H1 (cell line): Measurements from ENCODE around the gene IFNGR1. TPM values are rescaled to one million over a fixed set of nuclear protein-coding genes. Genes with fewer than 3 reads are reported as not detected.

Experiments
- CTCF ChIA-PET: fragments of 300-600 bp; sonication (Branson Sonifier 250); formaldehyde crosslinking; loops from one replicate; lab custom pipeline; 2021; ENCODE audit not compliant: partially characterized antibody; lab: Charles Lee
- POLR2A ChIA-PET: fragments of 300-600 bp; sonication (Branson Sonifier 250); formaldehyde crosslinking; loops from one replicate; lab custom pipeline; 2021; ENCODE audit warnings: inconsistent platforms; ENCODE audit not compliant: partially characterized antibody; lab: Charles Lee
- DNase-seq, 2 experiments: peaks; one replicate each; pipeline versions ENCODE4 v3.0.0 to v3.0.0-alpha.2; 2010 to 2022; ENCODE audit warnings: low spot score in 2 of 2, low read depth in 1 of 2, mixed read lengths in 1 of 2
- FAIRE-seq: peaks from 2 replicates; lab custom pipeline; 2011; peaks lifted over from hg19 to GRCh38; lab: Jason Lieb, UNC
- H2AFZ ChIP-seq: 2 replicates; pipeline ENCODE4 v1.8.1; 2012; ENCODE audit warnings: low read length, inconsistent platforms
- H2AK5ac ChIP-seq: 2 replicates; pipeline ENCODE4 v1.6.1; 2013; ENCODE audit warnings: low read depth, low read length
- H2BK120ac ChIP-seq: replicated peaks from 2 replicates; pipeline ENCODE3; 2013; ENCODE audit warnings: low read depth, low read length, inconsistent platforms
- H2BK12ac ChIP-seq: 2 replicates; pipeline ENCODE4 v1.6.1; 2013; ENCODE audit warnings: low read depth, low read length
- H2BK15ac ChIP-seq: 2 replicates; pipeline ENCODE4 v1.6.1; 2013; ENCODE audit warnings: low read length
- H2BK20ac ChIP-seq: 2 replicates; pipeline ENCODE4 v1.6.1; 2013; ENCODE audit warnings: low read length
- H2BK5ac ChIP-seq: 2 replicates; pipeline ENCODE4 v1.6.1; 2013; ENCODE audit warnings: low read depth, low read length
- H3K14ac ChIP-seq: 2 replicates; pipeline ENCODE4 v1.6.1; 2013; ENCODE audit warnings: inconsistent platforms; ENCODE audit not compliant: insufficient read length
- H3K18ac ChIP-seq: 2 replicates; pipeline ENCODE4 v1.6.1; 2013; ENCODE audit warnings: low read length; ENCODE audit errors: extremely low read depth
- H3K23ac ChIP-seq: 2 replicates; pipeline ENCODE4 v1.6.1; 2013; ENCODE audit warnings: inconsistent platforms; ENCODE audit not compliant: insufficient read length
- H3K23me2 ChIP-seq: 2 replicates; pipeline ENCODE4 v1.6.1; 2013; ENCODE audit warnings: low read depth, low read length
- H3K27ac ChIP-seq: 2 replicates; pipeline ENCODE4 v1.6.1; 2011; ENCODE audit warnings: low read depth, low read length, inconsistent platforms
- H3K27me3 ChIP-seq, 4 experiments: replicated peaks in 1 of 4; 1 replicate in 1 of 4; 2 replicates in 3 of 4; pipeline versions ENCODE4 v1.6.1 to v1.8.1; 2011 to 2013; ENCODE audit warnings: low read length in 3 of 4, mild to moderate bottlenecking in 3 of 4, inconsistent platforms in 2 of 4, mixed read lengths in 2 of 4, moderate library complexity in 1 of 4; ENCODE audit not compliant: control insufficient read depth in 3 of 4, insufficient read depth in 3 of 4; ENCODE audit errors: extremely low read depth in 1 of 4
- H3K36me3 ChIP-seq, 4 experiments: 2 replicates each; pipeline versions ENCODE4 v1.6.1 to v1.8.1; 2011 to 2013; ENCODE audit warnings: mild to moderate bottlenecking in 4 of 4, low read length in 3 of 4, moderate library complexity in 2 of 4, control low read depth in 1 of 4, inconsistent platforms in 1 of 4; ENCODE audit not compliant: insufficient read depth in 4 of 4, control insufficient read depth in 2 of 4
- H3K4ac ChIP-seq: replicated peaks from 2 replicates; pipeline ENCODE3; 2013; ENCODE audit warnings: low read length, low read depth, mixed read lengths, inconsistent platforms; ENCODE audit not compliant: insufficient read length
- H3K4me1 ChIP-seq, 4 experiments: replicated peaks in 1 of 4; 1 replicate in 1 of 4; 2 replicates in 3 of 4; pipeline versions ENCODE4 v1.6.1 to v1.8.1; 2011 to 2013; ENCODE audit warnings: low read length in 3 of 4, inconsistent platforms in 2 of 4, mixed read lengths in 1 of 4; ENCODE audit not compliant: insufficient read depth in 4 of 4, control insufficient read depth in 3 of 4
- H3K4me2 ChIP-seq, 2 experiments: 2 replicates each; pipeline versions ENCODE4 v1.6.1 to v1.8.1; 2011 to 2013; ENCODE audit warnings: low read depth in 2 of 2, low read length in 2 of 2, control low read depth in 1 of 2, inconsistent platforms in 1 of 2, mild to moderate bottlenecking in 1 of 2; ENCODE audit not compliant: insufficient read depth in 1 of 2
- H3K4me3 ChIP-seq, 4 experiments: fragments of 200-600, 300-600 bp in 1 of 4; sonication (generic), shearing (Covaris generic), sonication (Bioruptor Twin) in 1 of 4; 2 replicates each; pipeline versions ENCODE4 v1.5.1 to v1.8.1; 2011 to 2016; ENCODE audit warnings: low read length in 4 of 4, low read depth in 3 of 4, control low read depth in 2 of 4, inconsistent platforms in 2 of 4, mild to moderate bottlenecking in 2 of 4, mixed read lengths in 1 of 4, moderate library complexity in 1 of 4; ENCODE audit not compliant: insufficient read depth in 2 of 4; ENCODE audit errors: extremely low read depth in 1 of 4
- H3K56ac ChIP-seq: replicated peaks from 2 replicates; pipeline ENCODE3; 2013; ENCODE audit warnings: low read depth, mild to moderate bottlenecking, mixed read lengths, low read length, inconsistent platforms; ENCODE audit not compliant: insufficient read length
- H3K79me1 ChIP-seq: 2 replicates; pipeline ENCODE4 v1.6.1; 2013; ENCODE audit warnings: low read depth, low read length, control low read depth
- H3K79me2 ChIP-seq, 2 experiments: 2 replicates each; pipeline versions ENCODE4 v1.6.1 to v1.8.1; 2012 to 2013; ENCODE audit warnings: low read length in 2 of 2, mild to moderate bottlenecking in 2 of 2, inconsistent platforms in 1 of 2; ENCODE audit not compliant: insufficient read depth in 2 of 2, control insufficient read depth in 1 of 2
- H3K9ac ChIP-seq, 4 experiments: replicated peaks in 1 of 4; 1 replicate in 1 of 4; 2 replicates in 3 of 4; pipeline versions ENCODE4 v1.6.1 to v1.8.1; 2011 to 2013; ENCODE audit warnings: low read depth in 3 of 4, low read length in 3 of 4, control low read depth in 2 of 4, mild to moderate bottlenecking in 2 of 4, moderate library complexity in 2 of 4, inconsistent platforms in 1 of 4; ENCODE audit errors: extremely low read depth in 1 of 4
- H3K9me3 ChIP-seq, 2 experiments: 2 replicates each; pipeline versions ENCODE4 v1.6.1 to v1.8.1; 2012 to 2013; ENCODE audit warnings: mild to moderate bottlenecking in 2 of 2, moderate library complexity in 2 of 2, control low read depth in 1 of 2, inconsistent platforms in 1 of 2, low read depth in 1 of 2, low read length in 1 of 2, mixed read lengths in 1 of 2; ENCODE audit not compliant: insufficient read depth in 2 of 2
- H4K20me1 ChIP-seq, 2 experiments: replicated peaks in 1 of 2; 2 replicates each; pipeline versions ENCODE3 to v1.8.1; 2011 to 2013; ENCODE audit warnings: inconsistent platforms in 2 of 2, low read length in 2 of 2, mild to moderate bottlenecking in 1 of 2; ENCODE audit not compliant: insufficient read depth in 2 of 2, control insufficient read depth in 1 of 2
- H4K5ac ChIP-seq: 2 replicates; pipeline ENCODE4 v1.6.1; 2013; ENCODE audit warnings: low read length, low read depth, mixed read lengths, inconsistent platforms; ENCODE audit not compliant: insufficient read length
- H4K8ac ChIP-seq: 2 replicates; pipeline ENCODE4 v1.8.0; 2013; ENCODE audit warnings: mild to moderate bottlenecking, moderate library complexity, low read length, inconsistent platforms; ENCODE audit not compliant: insufficient read depth; ENCODE audit errors: extremely low read depth
- H4K91ac ChIP-seq: replicated peaks from 2 replicates; pipeline ENCODE3; 2013; ENCODE audit warnings: low read length, mixed read lengths, inconsistent platforms; ENCODE audit not compliant: insufficient read length
- CHD2 ChIP-seq: IDR thresholded peaks from 2 replicates; pipeline ENCODE4 v1.6.1; 2012; ENCODE audit warnings: low read length, improper control_type of control experiment
- CREB1 ChIP-seq: IDR thresholded peaks from 2 replicates; pipeline ENCODE4 v1.6.1; 2012; ENCODE audit warnings: inconsistent platforms
- EGR1 ChIP-seq: IDR thresholded peaks from 2 replicates; pipeline ENCODE4 v1.6.1; 2011; ENCODE audit warnings: low read depth, low read length, borderline replicate concordance
- PHF8 ChIP-seq: fragments of 200-600 bp; sonication (generic); conservative IDR thresholded peaks from 2 replicates; pipeline ENCODE4 v1.7.1; 2012; ENCODE audit warnings: low read depth, mild to moderate bottlenecking, inconsistent platforms, low read length, moderate library complexity
- SIX5 ChIP-seq: IDR thresholded peaks from 2 replicates; pipeline ENCODE4 v1.6.1; 2011; ENCODE audit warnings: mild to moderate bottlenecking, low read depth, low read length
- SP4 ChIP-seq: IDR thresholded peaks from 2 replicates; pipeline ENCODE4 v1.6.1; 2012; ENCODE audit warnings: low read length, inconsistent platforms
- ZNF274 ChIP-seq: IDR thresholded peaks from 2 replicates; pipeline ENCODE4 v1.7.0; 2012; ENCODE audit warnings: low read length, borderline replicate concordance; ENCODE audit errors: extremely low read depth
- WGBS, 2 experiments: shearing (Covaris generic) in 1 of 2; methylation state at CpG; one replicate each; pipeline versions ENCODE4 v1.1.6 to v1.1.7; 2013 to 2015; ENCODE audit warnings: low lambda C conversion rate in 2 of 2, mixed read lengths in 2 of 2, inconsistent platforms in 1 of 2, low coverage in 1 of 2, missing lambda C conversion rate in 1 of 2; ENCODE audit not compliant: insufficient replicate concordance in 2 of 2, insufficient coverage in 1 of 2, insufficient read length in 1 of 2; ENCODE audit errors: extremely low coverage in 1 of 2, missing lambda C conversion rate in 1 of 2; 5-methylcytosine and 5-hydroxymethylcytosine counted together
- polyA plus RNA-seq, 7 experiments: library from polyadenylated mRNA; depleted of rRNA in 3 of 7; stranded (reverse) in 5 of 7; unstranded in 2 of 7; fragments of >200 nt in 5 of 7; fragments of 200-250 nt in 2 of 7; gene quantifications; 1 replicate in 5 of 7; 2 replicates in 1 of 7; 4 replicates in 1 of 7; pipeline versions ENCODE4 v1.2.1 to v1.2.3, GENCODE V29; 2011 to 2013; ENCODE audit warnings: missing spikeins in 2 of 7, mixed read lengths in 2 of 7
- total RNA-seq: library from RNA; stranded (reverse); fragmentation: NEBNext Ultra II Directional; extraction: Animal tissue kit (Norgen Biotek cat#: 25700); gene quantifications from 2 replicates; pipeline ENCODE4 v1.2.1, GENCODE V29; 2021

Gene IFNGR1
- total and polyA plus RNA-seq, 2 of the 8 experiments (the other 6 are each of a cell fraction or from before 2014, with no cell fraction given), result 9.7 to 20.9 TPM

GRCh38 chr6:137266309-137266586, 47.1 kb upstream of the IFNGR1 start:
- H2BK15ac ChIP-seq, result no peak overlapping the region
- no peak overlapping the region for H4K5ac ChIP-seq
- no peak overlapping the region for H3K18ac ChIP-seq
- ChIA-PET CTCF (no interaction called here), POLR2A (no interaction called here)
- no peak overlapping the region for H2BK20ac ChIP-seq
- H3K79me1 ChIP-seq, result no peaks in the 10 kb centered on the region
- H3K23ac ChIP-seq, result no peak overlapping the region
- H3K4me2 ChIP-seq, result no peak overlapping the region
- H3K56ac ChIP-seq, result no peak overlapping the region
- H3K4me3 ChIP-seq, result no peak overlapping the region
- H3K9ac ChIP-seq, result no peak overlapping the region
- H2AFZ ChIP-seq, result no peak overlapping the region
- H3K4ac ChIP-seq, result no peak overlapping the region
- H2BK5ac ChIP-seq, result no peak overlapping the region
- FAIRE-seq, result no peak
- no peak overlapping the region for H3K27ac ChIP-seq
- H4K8ac ChIP-seq, result no peak overlapping the region
- no peaks in the 10 kb centered on the region for H3K23me2 ChIP-seq
- no peaks in the 10 kb centered on the region for H3K9me3 ChIP-seq
- no peak overlapping the region for H2AK5ac ChIP-seq
- no peaks in the 10 kb centered on the region for H3K79me2 ChIP-seq
- H2BK120ac ChIP-seq, result no peak overlapping the region
- H4K20me1 ChIP-seq, result no peaks in the 10 kb centered on the region
- H4K91ac ChIP-seq, result no peak overlapping the region
- no peak overlapping the region for H2BK12ac ChIP-seq
- 92% methylated on average over 4 of the region's 4 CpGs; no CpG with 5 or more reads in 1 of the 2 experiments for WGBS, 2 experiments
- DNase-seq, result no peak
- no peaks in the 10 kb centered on the region; a peak in 1 of 7 replicates for H3K27me3 ChIP-seq
- no peaks in the 10 kb centered on the region for H3K36me3 ChIP-seq
- no peaks in the 10 kb centered on the region for H3K4me1 ChIP-seq
- no peak overlapping the region for H3K14ac ChIP-seq
- TF ChIP-seq SP4, result no peak
- TF ChIP-seq SIX5, result no peak
- no peak for TF ChIP-seq PHF8
- TF ChIP-seq EGR1, result no peak
- TF ChIP-seq ZNF274, result no peak
- no peak for TF ChIP-seq CHD2
- no peak for TF ChIP-seq CREB1
